Neural cell (in vitro differentiated cells): Measurements from ENCODE around the gene KIF19. TPM values are rescaled to one million over a fixed set of nuclear protein-coding genes. Genes with fewer than 3 reads are reported as not detected.

Experiments
- H2AFZ ChIP-seq: fragments of 200-600, 300-800 bp; sonication (generic), shearing (Covaris generic); 2 replicates; pipeline ENCODE4 v1.6.0; 2014; ENCODE audit warnings: low read depth, mild to moderate bottlenecking, antibody characterized with exemption, low read length, moderate library complexity
- H3F3A ChIP-seq: fragments of 200-600 bp; shearing (Covaris generic); 2 replicates; pipeline ENCODE4 v1.6.1; 2016; ENCODE audit warnings: mild to moderate bottlenecking, moderate library complexity, mixed read lengths, antibody characterized with exemption, low read length; ENCODE audit not compliant: insufficient read depth, poor library complexity, severe bottlenecking
- H3K27ac ChIP-seq: fragments of 200-600, 300-800 bp; sonication (generic), shearing (Covaris generic); 2 replicates; pipeline ENCODE4 v1.5.1; 2014; ENCODE audit warnings: mild to moderate bottlenecking, low read length, moderate library complexity
- H3K27me3 ChIP-seq: fragments of 300-800, 200-600 bp; sonication (generic), shearing (Covaris generic); 2 replicates; pipeline ENCODE4 v1.6.0; 2014; ENCODE audit warnings: mild to moderate bottlenecking, low read depth, low read length, moderate library complexity; ENCODE audit not compliant: insufficient read depth
- H3K36me3 ChIP-seq: fragments of 300-800, 200-600 bp; sonication (generic), shearing (Covaris generic); 2 replicates; pipeline ENCODE4 v1.5.1; 2014; ENCODE audit warnings: mild to moderate bottlenecking, antibody characterized with exemption, low read length, moderate library complexity; ENCODE audit not compliant: insufficient read depth
- H3K4me2 ChIP-seq: fragments of 300-800, 200-600 bp; sonication (generic), shearing (Covaris generic); 2 replicates; pipeline ENCODE4 v1.6.0; 2014; ENCODE audit warnings: mild to moderate bottlenecking, low read length
- H3K4me3 ChIP-seq: fragments of 300-800, 200-600 bp; sonication (generic), shearing (Covaris generic); 2 replicates; pipeline ENCODE4 v1.5.1; 2014; ENCODE audit warnings: mild to moderate bottlenecking, low read length, moderate library complexity
- H3K79me2 ChIP-seq: fragments of 200-600 bp; shearing (Covaris generic); replicated peaks from 2 replicates; pipeline ENCODE4 v1.6.0; 2014; ENCODE audit warnings: mild to moderate bottlenecking, low read length, moderate library complexity; ENCODE audit not compliant: insufficient read depth
- H3K9ac ChIP-seq: fragments of 300-800, 200-600 bp; sonication (generic), shearing (Covaris generic); 2 replicates; pipeline ENCODE4 v1.6.1; 2016; ENCODE audit warnings: mild to moderate bottlenecking, low read length, mixed read lengths
- H3K9me2 ChIP-seq: fragments of 200-600 bp; shearing (Covaris generic); 2 replicates; pipeline ENCODE4 v1.6.1; 2016; ENCODE audit warnings: mild to moderate bottlenecking, low read length, mixed read lengths; ENCODE audit not compliant: insufficient read depth
- H3K9me3 ChIP-seq: fragments of 200-600, 300-800 bp; sonication (generic), shearing (Covaris generic); 2 replicates; pipeline ENCODE4 v1.6.1; 2016; ENCODE audit warnings: mild to moderate bottlenecking, mixed run types, low read length, moderate library complexity, mixed read lengths
- H4K20me1 ChIP-seq: fragments of 200-600 bp; shearing (Covaris generic); 2 replicates; pipeline ENCODE4 v1.6.1; 2016; ENCODE audit warnings: mild to moderate bottlenecking, mixed run types; ENCODE audit not compliant: insufficient read depth
- EP300 ChIP-seq: fragments of 450-650 bp; conservative IDR thresholded peaks from 2 replicates; pipeline ENCODE4 v1.6.1; 2014; ENCODE audit warnings: antibody characterized with exemption, mild to moderate bottlenecking, moderate library complexity; ENCODE audit not compliant: poor library complexity, severe bottlenecking
- EZH2 ChIP-seq: fragments of 200-600, 300-800 bp; shearing (Covaris generic), sonication (generic); IDR thresholded peaks from 2 replicates; pipeline ENCODE4 v1.6.1; 2014; ENCODE audit warnings: antibody characterized with exemption, low read length, borderline replicate concordance, mild to moderate bottlenecking; ENCODE audit not compliant: insufficient read depth, poor library complexity, severe bottlenecking
- MXI1 ChIP-seq: fragments of 450-650 bp; conservative IDR thresholded peaks from 2 replicates; pipeline ENCODE4 v1.6.1; 2014; ENCODE audit warnings: antibody characterized with exemption, mild to moderate bottlenecking; ENCODE audit not compliant: poor library complexity, severe bottlenecking
- POLR2AphosphoS5 ChIP-seq: IDR thresholded peaks from 2 replicates; pipeline ENCODE4 v1.6.1; 2012
- RAD21 ChIP-seq: fragments of 450-650 bp; conservative IDR thresholded peaks from 2 replicates; pipeline ENCODE4 v1.6.1; 2014; ENCODE audit warnings: antibody characterized with exemption, mild to moderate bottlenecking, moderate library complexity
- REST ChIP-seq: IDR thresholded peaks from 2 replicates; pipeline ENCODE4 v1.6.1; 2012; ENCODE audit warnings: borderline replicate concordance
- SMC3 ChIP-seq: fragments of 450-650 bp; conservative IDR thresholded peaks from 2 replicates; pipeline ENCODE4 v1.6.1; 2014; ENCODE audit warnings: antibody characterized with exemption, mild to moderate bottlenecking, moderate library complexity; ENCODE audit not compliant: poor library complexity
- TAF1 ChIP-seq: IDR thresholded peaks from 2 replicates; pipeline ENCODE4 v1.6.1; 2012; ENCODE audit warnings: low read depth
- polyA plus RNA-seq: library from polyadenylated mRNA; depleted of rRNA; stranded (reverse); fragments of >200 nt; gene quantifications from 2 replicates; pipeline ENCODE4 v1.2.3, GENCODE V29; 2014
- TF ChIP-seq, protein P1 (sequence below): fragments of 450-650 bp; IDR thresholded peaks from 2 replicates; pipeline ENCODE4 v1.5.1; 2014; ENCODE audit warnings: antibody characterized with exemption, mild to moderate bottlenecking, moderate library complexity; ENCODE audit not compliant: poor library complexity, severe bottlenecking

The KIF19 gene
- polyA plus RNA-seq, 1 donor from 2014 or later = not detected

GRCh38 chr17:74326506-74326905 lies 480 bp downstream of the KIF19 start:
- Histone ChIP-seq H2AFZ (no peak overlapping the region), H3F3A (no peaks in the 10 kb centered on the region), H4K20me1 (no peaks in the 10 kb centered on the region), H3K27me3 (peaks cover 34% of the 10 kb centered on the region), H3K4me3 (peak overlapping the region; percentile 51), H3K9me3 (no peaks in the 10 kb centered on the region), H3K9ac (no peak overlapping the region), H3K36me3 (no peaks in the 10 kb centered on the region), H3K79me2 (no peaks in the 10 kb centered on the region), H3K9me2 (no peaks in the 10 kb centered on the region), H3K27ac (no peak overlapping the region), H3K4me2 (no peak overlapping the region)
- TF ChIP-seq EZH2 (no peak), RAD21 (no peak), EP300 (no peak), MXI1 (no peak), TAF1 (no peak), SMC3 (no peak), REST (no peak), POLR2AphosphoS5 (no peak)
- TF ChIP-seq, protein P1, sequence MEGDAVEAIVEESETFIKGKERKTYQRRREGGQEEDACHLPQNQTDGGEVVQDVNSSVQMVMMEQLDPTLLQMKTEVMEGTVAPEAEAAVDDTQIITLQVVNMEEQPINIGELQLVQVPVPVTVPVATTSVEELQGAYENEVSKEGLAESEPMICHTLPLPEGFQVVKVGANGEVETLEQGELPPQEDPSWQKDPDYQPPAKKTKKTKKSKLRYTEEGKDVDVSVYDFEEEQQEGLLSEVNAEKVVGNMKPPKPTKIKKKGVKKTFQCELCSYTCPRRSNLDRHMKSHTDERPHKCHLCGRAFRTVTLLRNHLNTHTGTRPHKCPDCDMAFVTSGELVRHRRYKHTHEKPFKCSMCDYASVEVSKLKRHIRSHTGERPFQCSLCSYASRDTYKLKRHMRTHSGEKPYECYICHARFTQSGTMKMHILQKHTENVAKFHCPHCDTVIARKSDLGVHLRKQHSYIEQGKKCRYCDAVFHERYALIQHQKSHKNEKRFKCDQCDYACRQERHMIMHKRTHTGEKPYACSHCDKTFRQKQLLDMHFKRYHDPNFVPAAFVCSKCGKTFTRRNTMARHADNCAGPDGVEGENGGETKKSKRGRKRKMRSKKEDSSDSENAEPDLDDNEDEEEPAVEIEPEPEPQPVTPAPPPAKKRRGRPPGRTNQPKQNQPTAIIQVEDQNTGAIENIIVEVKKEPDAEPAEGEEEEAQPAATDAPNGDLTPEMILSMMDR = no peak

DNA sequence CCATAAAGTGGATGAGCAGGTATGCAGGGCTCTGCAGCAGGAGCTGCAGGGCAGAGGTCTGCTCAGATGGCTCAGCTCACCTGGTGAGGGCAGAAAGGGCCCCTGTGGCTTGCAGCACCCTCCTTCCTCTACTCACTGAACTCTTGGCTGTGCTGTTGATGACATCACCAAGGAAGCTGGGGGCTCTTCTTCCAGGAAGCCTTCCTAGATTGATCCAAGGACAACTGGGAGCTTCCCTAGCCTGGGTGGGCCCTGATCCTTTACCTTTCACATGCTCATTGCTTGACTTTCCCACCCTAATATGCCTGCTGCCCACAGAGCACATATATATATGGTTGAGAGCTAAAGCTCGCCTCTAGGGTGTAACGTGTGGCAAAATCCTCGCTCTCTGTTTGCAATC lies 2.5 kb downstream of the KIF19 start:
- Histone ChIP-seq H3F3A (no peaks in the 10 kb centered on the region), H3K27ac (no peak overlapping the region), H3K9ac (no peak overlapping the region)

More for the DNA sequence above, 2.5 kb downstream of the KIF19 start:
- no peaks in the 10 kb centered on the region for H3K9me3 ChIP-seq
- H3K9me2 ChIP-seq = no peaks in the 10 kb centered on the region
- H3K4me3 ChIP-seq = no peak overlapping the region
- H3K36me3 ChIP-seq = no peaks in the 10 kb centered on the region
- no peaks in the 10 kb centered on the region for H3K79me2 ChIP-seq
- no peaks in the 10 kb centered on the region for H4K20me1 ChIP-seq
- H3K27me3 ChIP-seq = peaks cover 34% of the 10 kb centered on the region
- H2AFZ ChIP-seq = no peak overlapping the region
- TF ChIP-seq, protein P1 = no peak
- TF ChIP-seq EZH2 (no peak), MXI1 (no peak), POLR2AphosphoS5 (no peak), REST (no peak)
- no peak overlapping the region for H3K4me2 ChIP-seq
